ENCODE results near the gene PARP1.

Gene PARP1

GRCh38 chr1:226405411-226405988, 2.4 kb downstream of the PARP1 start:
- DNase-seq (ENCODE audit: low read depth), result no peak

GRCh38 chr1:226404904-226405222, 3.0 kb downstream of the PARP1 start:
- DNase-seq (ENCODE audit: low read depth), result no peak

GRCh38 chr1:226404063-226404903, 3.6 kb downstream of the PARP1 start:
- no peak for DNase-seq (ENCODE audit: low read depth)

- no peak for DNase-seq (ENCODE audit: low read depth)
Observed at GRCh38 chr1:226403201-226404034, 4.5 kb downstream of the PARP1 start.

- DNase-seq (ENCODE audit: low read depth), result no peak
Observed at GRCh38 chr1:226402739-226403165, 5.1 kb downstream of the PARP1 start.

GRCh38 chr1:226401355-226402303, 6.3 kb downstream of the PARP1 start:
- no peak for DNase-seq (ENCODE audit: low read depth)

GRCh38 chr1:226400519-226401354, 7.2 kb downstream of the PARP1 start:
- DNase-seq (ENCODE audit: low read depth), result no peak

GRCh38 chr1:226397955-226398636, 9.8 kb downstream of the PARP1 start:
- no peak for DNase-seq (ENCODE audit: low read depth)

GRCh38 chr1:226397011-226397926, 10.6 kb downstream of the PARP1 start:
- DNase-seq (ENCODE audit: low read depth), result no peak

- no peak for DNase-seq (ENCODE audit: low read depth)
Observed at GRCh38 chr1:226395753-226396152, 12.1 kb downstream of the PARP1 start.

- no peak for DNase-seq (ENCODE audit: low read depth)
Observed at GRCh38 chr1:226394462-226394861, 13.4 kb downstream of the PARP1 start.

- no peak for DNase-seq (ENCODE audit: low read depth)
Observed at GRCh38 chr1:226390681-226391080, 17.2 kb downstream of the PARP1 start.

GRCh38 chr1:226388131-226388530, 19.8 kb downstream of the PARP1 start:
- DNase-seq (ENCODE audit: low read depth), result no peak

- no peak for DNase-seq (ENCODE audit: low read depth)
Observed at GRCh38 chr1:226384717-226385116, 23.2 kb downstream of the PARP1 start.

- DNase-seq (ENCODE audit: low read depth), result no peak
Observed at GRCh38 chr1:226384040-226384439, 23.9 kb downstream of the PARP1 start.

GRCh38 chr1:226382030-226382429, 25.9 kb downstream of the PARP1 start:
- no peak for DNase-seq (ENCODE audit: low read depth)

- DNase-seq (ENCODE audit: low read depth), result no peak
Observed at GRCh38 chr1:226381226-226381998, 26.5 kb downstream of the PARP1 start.

GRCh38 chr1:226378071-226378470, 29.8 kb downstream of the PARP1 start:
- no peak for DNase-seq (ENCODE audit: low read depth)

Measured in stimulated activated CD8-positive, alpha-beta memory T cell treated with anti-CD3 and anti-CD28 coated beads, Interleukin-7, amount 100 ng/mL, for 24 hours (primary cell).